HEK293T (cell line): Measurements from ENCODE around the gene DLL1.

Source experiments
- ARNT ChIP-seq: fragments of 450-650 bp; IDR thresholded peaks from 2 replicates; pipeline ENCODE4 v1.6.1; 2017; ENCODE audit warnings: mild to moderate bottlenecking
- BHLHE40 ChIP-seq: fragments of 450-650 bp; IDR thresholded peaks from 2 replicates; pipeline ENCODE4 v1.6.1; 2016; ENCODE audit warnings: mild to moderate bottlenecking, moderate library complexity, borderline replicate concordance
- CTBP1 ChIP-seq: fragments of 450-650 bp; IDR thresholded peaks from 2 replicates; pipeline ENCODE4 v1.6.1; 2016; ENCODE audit warnings: borderline replicate concordance
- ELF4 ChIP-seq: fragments of 450-650 bp; IDR thresholded peaks from 2 replicates; pipeline ENCODE4 v1.6.1; 2017; ENCODE audit warnings: antibody characterized with exemption
- FOXA1 ChIP-seq: fragments of 450-650 bp; IDR thresholded peaks from 2 replicates; pipeline ENCODE4 v1.6.1; 2016; ENCODE audit warnings: mild to moderate bottlenecking
- FOXK2 ChIP-seq: fragments of 450-650 bp; IDR thresholded peaks from 2 replicates; pipeline ENCODE4 v1.6.1; 2016; ENCODE audit warnings: mild to moderate bottlenecking
- FOXM1 ChIP-seq: fragments of 450-650 bp; IDR thresholded peaks from 2 replicates; pipeline ENCODE4 v1.6.1; 2017; ENCODE audit warnings: mild to moderate bottlenecking, borderline replicate concordance
- L3MBTL2 ChIP-seq: fragments of 450-650 bp; conservative IDR thresholded peaks from 2 replicates; pipeline ENCODE4 v1.6.1; 2016; ENCODE audit warnings: mild to moderate bottlenecking
- LEF1 ChIP-seq: fragments of 450-650 bp; IDR thresholded peaks from 2 replicates; pipeline ENCODE4 v1.6.1; 2017; ENCODE audit warnings: mild to moderate bottlenecking, borderline replicate concordance
- PKNOX1 ChIP-seq: fragments of 450-650 bp; IDR thresholded peaks from 2 replicates; pipeline ENCODE4 v1.6.1; 2016
- SP1 ChIP-seq: fragments of 450-650 bp; IDR thresholded peaks from 2 replicates; pipeline ENCODE4 v1.6.1; 2017
- SUZ12 ChIP-seq: fragments of 450-650 bp; IDR thresholded peaks from 2 replicates; pipeline ENCODE4 v1.6.1; 2016; ENCODE audit warnings: mild to moderate bottlenecking
- TARDBP ChIP-seq: fragments of 450-650 bp; IDR thresholded peaks from 2 replicates; pipeline ENCODE4 v1.6.1; 2016
- ZNF384 ChIP-seq: fragments of 450-650 bp; IDR thresholded peaks from 2 replicates; pipeline ENCODE4 v1.6.1; 2016

- TF ChIP-seq SP1 (no peak), ZNF384 (no peak), PKNOX1 (no peak), FOXM1 (no peak), SUZ12 (no peak), L3MBTL2 (no peak), FOXA1 (no peak), ELF4 (no peak), TARDBP (no peak), ARNT (no peak), FOXK2 (no peak), BHLHE40 (no peak), CTBP1 (no peak), LEF1 (no peak)
Observed at GRCh38 chr6:170253910-170254269, 37.0 kb downstream of the DLL1 start.
